ENCODE results near the gene RECK.
"Not testable (repeated sequence)": the region's sequence is repeated elsewhere in the genome, so short reads cannot be mapped to it uniquely, and the experiment has no call there.

The RECK gene

GRCh38 chr9:36064448-36065037 is 27.8 kb downstream of the RECK start:
- DNase-seq (ENCODE audit: low spot score) = peak; percentile 27

GRCh38 chr9:36074055-36074454 is 37.3 kb downstream of the RECK start:
- no peak for DNase-seq (ENCODE audit: low spot score)

GRCh38 chr9:36074870-36075532 is 38.3 kb downstream of the RECK start:
- peak; percentile 56 for DNase-seq (ENCODE audit: low spot score)

- no peak for DNase-seq (ENCODE audit: low spot score)
These were observed 41.3 kb downstream of the RECK start for GRCh38 chr9:36078051-36078450.

- DNase-seq (ENCODE audit: low spot score) = no peak
These were observed 43.8 kb downstream of the RECK start for GRCh38 chr9:36080519-36080918.

GRCh38 chr9:36082931-36083330 is 46.2 kb downstream of the RECK start:
- DNase-seq (ENCODE audit: low spot score) = no peak

GRCh38 chr9:36086442-36086841 is 49.7 kb downstream of the RECK start:
- DNase-seq (ENCODE audit: low spot score) = no peak

- not testable (repeated sequence) for DNase-seq (ENCODE audit: low spot score)
These were observed 50.3 kb downstream of the RECK start for GRCh38 chr9:36087054-36087453.

GRCh38 chr9:36088020-36088419 is 51.3 kb downstream of the RECK start:
- no peak for DNase-seq (ENCODE audit: low spot score)

- DNase-seq (ENCODE audit: low spot score) = peak; percentile 58
These were observed 54.6 kb downstream of the RECK start for GRCh38 chr9:36091026-36091953.

GRCh38 chr9:36092014-36092413 is 55.3 kb downstream of the RECK start:
- DNase-seq (ENCODE audit: low spot score) = no peak

- DNase-seq (ENCODE audit: low spot score) = no peak
These were observed 55.9 kb downstream of the RECK start for GRCh38 chr9:36092509-36093215.

- DNase-seq (ENCODE audit: low spot score) = no peak
These were observed 56.7 kb downstream of the RECK start for GRCh38 chr9:36093384-36093783.

- no peak for DNase-seq (ENCODE audit: low spot score)
These were observed 63.0 kb downstream of the RECK start for GRCh38 chr9:36099718-36100117.

- DNase-seq (ENCODE audit: low spot score) = peak; percentile 76
These were observed 63.8 kb downstream of the RECK start for GRCh38 chr9:36100532-36100931.

GRCh38 chr9:36101916-36102741 is 65.4 kb downstream of the RECK start:
- DNase-seq (ENCODE audit: low spot score) = peak; percentile 85

GRCh38 chr9:36102742-36103495 is 66.2 kb downstream of the RECK start:
- DNase-seq (ENCODE audit: low spot score) = peak; percentile 58

- DNase-seq (ENCODE audit: low spot score) = no peak
These were observed 72.4 kb downstream of the RECK start for GRCh38 chr9:36109071-36109470.

- no peak for DNase-seq (ENCODE audit: low spot score)
These were observed 73.7 kb downstream of the RECK start for GRCh38 chr9:36110434-36110833.

- DNase-seq (ENCODE audit: low spot score) = no peak
These were observed 75.8 kb downstream of the RECK start for GRCh38 chr9:36112516-36112915.

GRCh38 chr9:36113999-36114398 is 77.3 kb downstream of the RECK start:
- DNase-seq (ENCODE audit: low spot score) = no peak

Measured in GM03348 (cell line).